Panc1 (cell line): ENCODE measurements around the gene MRPL55. TPM values are rescaled to one million over a fixed set of nuclear protein-coding genes. Genes with fewer than 3 reads are reported as not detected.

Source experiments
- ATAC-seq: fragments of 200-7000 bp; cut with Tn5 transposase; 2 replicates; pipeline ENCODE4 v1.9.1; 2020; ENCODE audit warnings: mild to moderate bottlenecking, moderate library complexity
- BruUV-seq: library from RNA; stranded (reverse); fragments of 400-500 nt; replicated peaks from 2 replicates; lab custom pipeline; 2021; lab: Mats Ljungman, UMichigan
- CTCF ChIA-PET: fragments of 300-600 bp; sonication (Branson Sonifier 250); formaldehyde crosslinking; loops from one replicate; lab custom pipeline; 2022; ENCODE audit warnings: antibody characterized with exemption; lab: Charles Lee
- POLR2A ChIA-PET: fragments of 300-600 bp; sonication (Branson Sonifier 250); formaldehyde crosslinking; loops from one replicate; lab custom pipeline; 2022; ENCODE audit warnings: antibody characterized with exemption; lab: Charles Lee
- DNase-seq: peaks from one replicate; pipeline ENCODE4 v3.0.0-alpha.2; 2010; ENCODE audit warnings: low read depth, low spot score
- H3K27ac ChIP-seq: 2 replicates; pipeline ENCODE4 v1.5.1; 2011; ENCODE audit warnings: mild to moderate bottlenecking, low read length, inconsistent platforms
- H3K27me3 ChIP-seq: fragments of 200-500 bp; sonication (Bioruptor generic); 2 replicates; pipeline ENCODE4 v1.6.0; 2014; ENCODE audit warnings: low read length, inconsistent platforms; ENCODE audit not compliant: control insufficient read depth, insufficient read depth
- H3K36me3 ChIP-seq: fragments of 200-500 bp; sonication (Bioruptor generic); 2 replicates; pipeline ENCODE4 v1.5.1; 2014; ENCODE audit warnings: inconsistent platforms, mild to moderate bottlenecking, low read length, moderate library complexity; ENCODE audit not compliant: control insufficient read depth, insufficient read depth
- H3K4me1 ChIP-seq: 2 replicates; pipeline ENCODE4 v1.5.1; 2011; ENCODE audit warnings: inconsistent platforms, mild to moderate bottlenecking, low read length, moderate library complexity; ENCODE audit not compliant: control insufficient read depth, insufficient read depth
- H3K4me3 ChIP-seq, 2 experiments: 2 replicates each; pipeline ENCODE4 v1.5.1; 2011 to 2012; ENCODE audit warnings: low read depth in 2 of 2, low read length in 2 of 2, mild to moderate bottlenecking in 2 of 2, inconsistent platforms in 1 of 2, moderate library complexity in 1 of 2
- H3K9me3 ChIP-seq: fragments of 200-500 bp; sonication (Bioruptor generic); 2 replicates; pipeline ENCODE4 v1.5.1; 2014; ENCODE audit warnings: low read depth, mild to moderate bottlenecking, inconsistent platforms, low read length, moderate library complexity; ENCODE audit not compliant: control insufficient read depth, insufficient read depth
- CTCF ChIP-seq: fragments of 450-650 bp; IDR thresholded peaks from 2 replicates; pipeline ENCODE4 v1.5.1; 2017; ENCODE audit warnings: mild to moderate bottlenecking
- POLR2AphosphoS5 ChIP-seq: IDR thresholded peaks from 2 replicates; pipeline ENCODE4 v1.6.1; 2012; ENCODE audit warnings: mild to moderate bottlenecking, low read depth, low read length, moderate library complexity
- REST ChIP-seq, 2 experiments: IDR thresholded peaks; 2 replicates each; pipeline ENCODE4 v1.6.1; 2011 to 2012; ENCODE audit warnings: low read depth in 2 of 2, control low read depth in 1 of 2, low read length in 1 of 2, mild to moderate bottlenecking in 1 of 2, moderate library complexity in 1 of 2; ENCODE audit not compliant: insufficient read depth in 1 of 2
- SIN3A ChIP-seq: IDR thresholded peaks from 2 replicates; pipeline ENCODE4 v1.6.1; 2012; ENCODE audit warnings: low read depth, mild to moderate bottlenecking, low read length, moderate library complexity, borderline replicate concordance; ENCODE audit not compliant: insufficient read depth
- TCF7L2 ChIP-seq: IDR thresholded peaks from 2 replicates; pipeline ENCODE4 v1.6.1; 2011; ENCODE audit warnings: mild to moderate bottlenecking, low read depth, low read length, inconsistent platforms
- in situ Hi-C: cut with HindIII; loops from 2 replicates; pipeline ENCODE4 v1.10.0; 2016; ENCODE audit warnings: low sequenced_read_pairs, low pct_unique_long_range_greater_than_20kb
- intact Hi-C: fragments of 100-400 bp; cut with micrococcal nuclease; formaldehyde crosslinking; loops from one replicate; pipeline ENCODE4 v1.10.0; 2022; ENCODE audit not compliant: unreplicated experiment
- total RNA-seq: library from RNA; stranded (reverse); gene quantifications from one replicate; pipeline ENCODE4 v1.2.1, GENCODE V29; 2021; ENCODE audit not compliant: unreplicated experiment

MRPL55 gene
- total RNA-seq, 1 experiment from 2014 or later, result 53.0 TPM

- H3K9me3 ChIP-seq, result no peaks in the 10 kb centered on the region
- BruUV-seq, result no TSS peak
- ATAC-seq (peak; percentile 38), DNase-seq (no peak)
- intact Hi-C loops (no loop called here), in situ Hi-C loops (no loop called here)
- no peaks in the 10 kb centered on the region for H3K27me3 ChIP-seq
- no peak overlapping the region; the same call in 1 of the 2 replicates for H3K27ac ChIP-seq
- ChIA-PET CTCF (no interaction called here), POLR2A (no interaction called here)
- TF ChIP-seq POLR2AphosphoS5 (no peak), REST (IDR thresholded peaks at IDR 0.05; ENCODE audit: insufficient read depth in 1 of 2, low read depth in 2 of 2, low read length in 1 of 2) (no peak), CTCF (no peak), SIN3A (no peak)
- no peak overlapping the region for H3K4me3 ChIP-seq
- H3K4me1 ChIP-seq, result peaks cover 28% of the 10 kb centered on the region
- H3K36me3 ChIP-seq, result no peaks in the 10 kb centered on the region; the same call in 1 of the 2 replicates
Observed at GRCh38 chr1:228150461-228151179, 41.5 kb upstream of the MRPL55 start.

GRCh38 chr1:228150120-228150460 lies 41.0 kb upstream of the MRPL55 start:
- intact Hi-C loops (no loop called here), in situ Hi-C loops (no loop called here)
- BruUV-seq, result no TSS peak
- no peak for TF ChIP-seq POLR2AphosphoS5
- no peak for TF ChIP-seq TCF7L2
- TF ChIP-seq SIN3A, result no peak
- TF ChIP-seq REST (IDR thresholded peaks at IDR 0.05; ENCODE audit: insufficient read depth in 1 of 2, low read depth in 2 of 2, low read length in 1 of 2), result no peak
- TF ChIP-seq CTCF, result no peak
- CTCF ChIA-PET, result interaction anchor here (0.6 kb wide), 2 partner anchors 144 to 307 kb away, joined by 5 to 6 read pairs; a partner anchor contains a TSS
- H3K36me3 ChIP-seq, result no peaks in the 10 kb centered on the region; the same call in 1 of the 2 replicates
- no peaks in the 10 kb centered on the region for H3K27me3 ChIP-seq
- H3K4me1 ChIP-seq, result peaks cover 28% of the 10 kb centered on the region
- no peaks in the 10 kb centered on the region for H3K9me3 ChIP-seq
- no peak overlapping the region; the same call in 1 of the 2 replicates for H3K27ac ChIP-seq
- POLR2A ChIA-PET, result no interaction called here
- no peak overlapping the region for H3K4me3 ChIP-seq
- ATAC-seq (peak; percentile 3; the same call in 1 of the 2 replicates), DNase-seq (no peak)
